Body of pancreas (tissue), 4 donors: ENCODE results near the gene SYNE3.

Experiments used
- CTCF ChIP-seq, 7 experiments: fragments of 450-650 bp in 4 of 7; fragments of 200-600 bp in 3 of 7; sonication (generic) in 3 of 7; IDR thresholded peaks; one replicate each; pipeline ENCODE4 v1.5.1; 2016 to 2019; ENCODE audit warnings: antibody characterized with exemption in 7 of 7
- POLR2A ChIP-seq, 3 donors: fragments of 450-650 bp; IDR thresholded peaks; one replicate each; pipeline ENCODE4 v1.6.1; 2016; ENCODE audit warnings: antibody characterized with exemption in 3 of 3, mild to moderate bottlenecking in 2 of 3

GRCh38 chr14:95536671-95537070 lies 20.2 kb upstream of the SYNE3 start:
- no peak for TF ChIP-seq CTCF (IDR thresholded peaks at IDR 0.05)
- TF ChIP-seq POLR2A (IDR thresholded peaks at IDR 0.05): no peak
